ENCODE measurements around the gene MFSD1. TPM values are rescaled to one million over a fixed set of nuclear protein-coding genes. Genes with fewer than 3 reads are reported as not detected.
A peak's percentile ranks its signal among the peaks of the same experiment; 100 is the strongest.

The MFSD1 gene
- total RNA-seq, 1 donor from 2014 or later = 40.1 TPM

GRCh38 chr3:158820521-158820920, 18.7 kb downstream of the MFSD1 start:
- ATAC-seq = no peak

GRCh38 chr3:158821847-158822246, 20.0 kb downstream of the MFSD1 start:
- ATAC-seq = no peak

GRCh38 chr3:158823426-158823825, 21.6 kb downstream of the MFSD1 start:
- ATAC-seq = no peak

- ATAC-seq = no peak
These were observed 25.9 kb downstream of the MFSD1 start for GRCh38 chr3:158827773-158828172.

- peak; percentile 79 for ATAC-seq
These were observed 28.5 kb downstream of the MFSD1 start for GRCh38 chr3:158830391-158830790.

- ATAC-seq = no peak
These were observed 30.0 kb downstream of the MFSD1 start for GRCh38 chr3:158831861-158832260.

- ATAC-seq = no peak
These were observed 33.8 kb downstream of the MFSD1 start for GRCh38 chr3:158835631-158836030.

- ATAC-seq = no peak
These were observed 34.5 kb downstream of the MFSD1 start for GRCh38 chr3:158836312-158836711.

GRCh38 chr3:158837240-158837639, 35.4 kb downstream of the MFSD1 start:
- ATAC-seq = peak; percentile 24

- ATAC-seq = no peak
These were observed 38.1 kb downstream of the MFSD1 start for GRCh38 chr3:158839966-158840365.

- no peak for ATAC-seq
These were observed 39.5 kb downstream of the MFSD1 start for GRCh38 chr3:158841387-158841786.

GRCh38 chr3:158842976-158843375, 41.1 kb downstream of the MFSD1 start:
- ATAC-seq = no peak

- peak; percentile 48 for ATAC-seq
These were observed 44.0 kb downstream of the MFSD1 start for GRCh38 chr3:158845765-158846350.

GRCh38 chr3:158846803-158847451, 45.1 kb downstream of the MFSD1 start:
- ATAC-seq = no peak

- no peak for ATAC-seq
These were observed 45.6 kb downstream of the MFSD1 start for GRCh38 chr3:158847452-158847821.

GRCh38 chr3:158847885-158848284, 46.0 kb downstream of the MFSD1 start:
- no peak for ATAC-seq

GRCh38 chr3:158849757-158850156, 47.9 kb downstream of the MFSD1 start:
- ATAC-seq = no peak

- ATAC-seq = no peak
These were observed 57.5 kb downstream of the MFSD1 start for GRCh38 chr3:158859362-158859761.

- ATAC-seq = no peak
These were observed 61.4 kb downstream of the MFSD1 start for GRCh38 chr3:158863247-158863646.

GRCh38 chr3:158864492-158864891, 62.6 kb downstream of the MFSD1 start:
- no peak for ATAC-seq

- ATAC-seq = no peak
These were observed 73.8 kb downstream of the MFSD1 start for GRCh38 chr3:158875700-158876099.

All from esophagus mucosa (tissue), 1 donor.